Hepatocyte (in vitro differentiated cells): ENCODE data around the gene CTNNA3. TPM values are rescaled to one million over a fixed set of nuclear protein-coding genes. Genes with fewer than 3 reads are reported as not detected.

Experiments used
- DNase-seq: peaks from one replicate; pipeline ENCODE4 v3.0.0-alpha.2; 2016; ENCODE audit warnings: low spot score
- H2AFZ ChIP-seq: fragments of 200-600 bp; sonication (generic); 2 replicates; pipeline ENCODE4 v1.6.0; 2016; ENCODE audit warnings: antibody characterized with exemption, mild to moderate bottlenecking
- H3K27ac ChIP-seq: fragments of 200-600 bp; sonication (generic); 2 replicates; pipeline ENCODE4 v1.5.1; 2016; ENCODE audit warnings: mild to moderate bottlenecking
- H3K27me3 ChIP-seq: fragments of 200-600 bp; sonication (generic); 2 replicates; pipeline ENCODE4 v1.6.1; 2016
- H3K36me3 ChIP-seq: fragments of 200-600 bp; sonication (generic); replicated peaks from 2 replicates; pipeline ENCODE4 v1.5.1; 2016; ENCODE audit warnings: low read depth; ENCODE audit not compliant: insufficient read depth
- H3K4me1 ChIP-seq: fragments of 200-600 bp; sonication (generic); 2 replicates; pipeline ENCODE4 v1.5.1; 2016; ENCODE audit warnings: mild to moderate bottlenecking, moderate library complexity; ENCODE audit not compliant: insufficient read depth
- H3K4me2 ChIP-seq: fragments of 200-600 bp; sonication (generic); 2 replicates; pipeline ENCODE4 v1.6.0; 2016
- H3K4me3 ChIP-seq: fragments of 200-600 bp; sonication (generic); 2 replicates; pipeline ENCODE4 v1.5.1; 2016; ENCODE audit warnings: mild to moderate bottlenecking
- H3K79me2 ChIP-seq: fragments of 200-600 bp; sonication (generic); 2 replicates; pipeline ENCODE4 v1.6.0; 2017; ENCODE audit warnings: mild to moderate bottlenecking
- H3K9me2 ChIP-seq: fragments of 200-600 bp; sonication (generic); replicated peaks from 2 replicates; pipeline ENCODE4 v1.6.0; 2017; ENCODE audit warnings: mild to moderate bottlenecking; ENCODE audit not compliant: insufficient read depth
- H3K9me3 ChIP-seq: fragments of 200-600 bp; sonication (generic); 2 replicates; pipeline ENCODE4 v1.5.1; 2016; ENCODE audit warnings: low read depth, mild to moderate bottlenecking
- H4K20me1 ChIP-seq: fragments of 200-600 bp; sonication (generic); 2 replicates; pipeline ENCODE4 v1.6.0; 2016; ENCODE audit warnings: mild to moderate bottlenecking; ENCODE audit not compliant: insufficient read depth, poor library complexity, severe bottlenecking
- CTCF ChIP-seq: fragments of 200-600 bp; sonication (generic); IDR thresholded peaks from 2 replicates; pipeline ENCODE4 v1.5.1; 2016; ENCODE audit warnings: antibody characterized with exemption, mild to moderate bottlenecking; ENCODE audit not compliant: poor library complexity
- EZH2 ChIP-seq: fragments of 200-600 bp; sonication (generic); IDR thresholded peaks from 2 replicates; pipeline ENCODE4 v1.6.1; 2016; ENCODE audit warnings: antibody characterized with exemption, mild to moderate bottlenecking, borderline replicate concordance
- EZH2phosphoT487 ChIP-seq: fragments of 200-600 bp; sonication (generic); IDR thresholded peaks from one replicate; pipeline ENCODE4 v1.6.1; 2018; ENCODE audit warnings: antibody characterized with exemption, mild to moderate bottlenecking, low read depth, moderate library complexity; ENCODE audit not compliant: unreplicated experiment, severe bottlenecking
- WGBS: methylation state at CpG from one replicate; pipeline ENCODE4 v1.1.6; 2016; ENCODE audit warnings: low lambda C conversion rate; ENCODE audit errors: missing lambda C conversion rate; 5-methylcytosine and 5-hydroxymethylcytosine counted together
- polyA plus RNA-seq: library from polyadenylated mRNA; unstranded; fragments of >200 nt; fragmentation: Nextera tagmentation; extraction: Ambion mirVana; gene quantifications from 2 replicates; pipeline ENCODE4 v1.2.1, GENCODE V29; 2016
- total RNA-seq: library from RNA; depleted of rRNA; stranded (reverse); fragments of >200 nt; gene quantifications from 2 replicates; pipeline ENCODE4 v1.2.3, GENCODE V29; 2014

CTNNA3 gene
- total and polyA plus RNA-seq, 2 experiments from 2014 or later: 12.9 to 25.9 TPM

- no peak overlapping the region for H2AFZ ChIP-seq
- H3K4me2 ChIP-seq: no peak overlapping the region
- WGBS: 51% methylated on average over 3 of the region's 3 CpGs
- DNase-seq: no peak
- H3K36me3 ChIP-seq: no peaks in the 10 kb centered on the region
- H3K27me3 ChIP-seq: no peaks in the 10 kb centered on the region
- H3K79me2 ChIP-seq: no peaks in the 10 kb centered on the region
- no peaks in the 10 kb centered on the region for H3K4me1 ChIP-seq
- no peaks in the 10 kb centered on the region for H3K9me3 ChIP-seq
- no peak overlapping the region for H3K4me3 ChIP-seq
- TF ChIP-seq CTCF (peak; percentile 5), EZH2phosphoT487 (no peak), EZH2 (no peak)
- H4K20me1 ChIP-seq: no peaks in the 10 kb centered on the region
- H3K27ac ChIP-seq: no peak overlapping the region
- no peaks in the 10 kb centered on the region for H3K9me2 ChIP-seq
Measured at GRCh38 chr10:66917104-66917503, 778.9 kb downstream of the CTNNA3 start.

DNA sequence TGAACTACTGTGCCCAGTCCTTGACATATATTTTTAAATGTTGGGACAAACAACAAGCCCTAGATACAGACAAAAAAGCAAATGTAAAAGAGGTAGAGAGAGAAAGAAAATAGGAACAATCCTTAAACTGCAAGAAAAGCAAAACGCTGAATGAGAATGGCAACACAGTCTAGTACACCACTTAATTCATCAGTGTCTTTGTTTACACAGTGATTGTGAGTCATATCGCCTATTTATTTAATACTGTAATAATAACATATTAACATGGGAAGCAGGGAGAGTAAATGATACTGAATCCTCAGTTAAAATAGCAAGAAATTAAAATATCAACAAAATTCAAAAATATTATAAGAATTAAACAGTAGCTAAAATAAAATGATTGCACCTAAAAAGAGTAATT is 780.0 kb downstream of the CTNNA3 start:
- Histone ChIP-seq H4K20me1 (no peaks in the 10 kb centered on the region), H3K27ac (no peak overlapping the region), H3K4me3 (no peak overlapping the region), H2AFZ (no peak overlapping the region), H3K27me3 (no peaks in the 10 kb centered on the region), H3K9me2 (no peaks in the 10 kb centered on the region), H3K9me3 (no peaks in the 10 kb centered on the region), H3K79me2 (no peaks in the 10 kb centered on the region), H3K4me2 (no peak overlapping the region), H3K4me1 (no peaks in the 10 kb centered on the region), H3K36me3 (no peaks in the 10 kb centered on the region)
- no peak for TF ChIP-seq EZH2
- TF ChIP-seq EZH2phosphoT487: no peak
- no peak for TF ChIP-seq CTCF
- WGBS: 90% methylated on average over 2 of the region's 2 CpGs
- DNase-seq: no peak

GRCh38 chr10:66910671-66911070 is 785.3 kb downstream of the CTNNA3 start:
- WGBS: 88% methylated on average over 5 of the region's 5 CpGs
- Histone ChIP-seq H3K79me2 (no peaks in the 10 kb centered on the region), H3K4me3 (no peak overlapping the region), H3K36me3 (no peaks in the 10 kb centered on the region), H3K9me2 (no peaks in the 10 kb centered on the region), H4K20me1 (no peaks in the 10 kb centered on the region), H3K27ac (no peak overlapping the region), H3K4me2 (no peak overlapping the region), H3K27me3 (no peaks in the 10 kb centered on the region), H3K4me1 (no peaks in the 10 kb centered on the region), H3K9me3 (no peaks in the 10 kb centered on the region), H2AFZ (no peak overlapping the region)
- no peak for TF ChIP-seq EZH2
- TF ChIP-seq CTCF: no peak
- TF ChIP-seq EZH2phosphoT487: no peak
- DNase-seq: no peak

GRCh38 chr10:66892871-66893270 is 803.1 kb downstream of the CTNNA3 start:
- DNase-seq: no peak
- Histone ChIP-seq H3K9me2 (no peaks in the 10 kb centered on the region), H4K20me1 (no peaks in the 10 kb centered on the region), H3K4me3 (no peak overlapping the region), H3K79me2 (no peaks in the 10 kb centered on the region), H3K36me3 (no peaks in the 10 kb centered on the region), H3K9me3 (peaks cover 2% of the 10 kb centered on the region), H2AFZ (no peak overlapping the region), H3K27ac (no peak overlapping the region), H3K27me3 (no peaks in the 10 kb centered on the region), H3K4me1 (no peaks in the 10 kb centered on the region), H3K4me2 (no peak overlapping the region)
- TF ChIP-seq CTCF (no peak), EZH2 (no peak), EZH2phosphoT487 (no peak)
- 49% methylated on average over 2 of the region's 2 CpGs for WGBS
